Measurements from ENCODE around the gene SLIT3. TPM values are rescaled to one million over a fixed set of nuclear protein-coding genes. Genes with fewer than 3 reads are reported as not detected.

SLIT3 gene
- total RNA-seq, 1 donor from 2014 or later, result 5.0 TPM

DNA sequence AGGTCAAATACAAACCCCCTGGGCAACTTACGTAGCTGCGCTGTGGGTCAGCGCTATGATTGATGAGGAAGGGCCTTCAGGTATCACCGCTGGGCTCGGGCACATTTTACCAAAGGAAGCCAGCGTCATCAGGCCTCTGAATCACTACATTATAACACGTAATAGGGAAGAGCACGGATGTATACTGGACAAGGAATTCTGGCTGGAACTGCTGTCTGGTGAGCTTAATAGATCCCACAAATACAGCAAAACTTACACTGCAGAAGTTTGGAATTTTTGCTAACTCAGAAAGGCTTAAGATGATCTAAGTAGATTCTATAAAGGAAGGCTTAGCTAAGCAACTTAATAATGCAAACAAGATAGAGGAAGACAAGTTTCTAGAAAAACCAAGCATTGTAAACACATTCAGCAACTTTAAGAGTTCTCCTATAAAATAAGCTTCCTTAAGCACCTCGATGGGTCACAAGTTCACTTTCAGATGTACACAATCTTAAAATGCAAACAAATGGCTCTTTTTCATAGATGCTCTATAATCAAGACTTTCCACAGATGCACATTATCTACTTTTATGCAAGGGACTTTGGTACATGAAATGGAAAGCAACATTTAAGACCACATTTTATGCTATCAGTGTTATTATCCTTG lies 361.7 kb downstream of the SLIT3 start:
- DNase-seq (ENCODE audit: low read depth), result no peak
- TF ChIP-seq, protein P1, sequence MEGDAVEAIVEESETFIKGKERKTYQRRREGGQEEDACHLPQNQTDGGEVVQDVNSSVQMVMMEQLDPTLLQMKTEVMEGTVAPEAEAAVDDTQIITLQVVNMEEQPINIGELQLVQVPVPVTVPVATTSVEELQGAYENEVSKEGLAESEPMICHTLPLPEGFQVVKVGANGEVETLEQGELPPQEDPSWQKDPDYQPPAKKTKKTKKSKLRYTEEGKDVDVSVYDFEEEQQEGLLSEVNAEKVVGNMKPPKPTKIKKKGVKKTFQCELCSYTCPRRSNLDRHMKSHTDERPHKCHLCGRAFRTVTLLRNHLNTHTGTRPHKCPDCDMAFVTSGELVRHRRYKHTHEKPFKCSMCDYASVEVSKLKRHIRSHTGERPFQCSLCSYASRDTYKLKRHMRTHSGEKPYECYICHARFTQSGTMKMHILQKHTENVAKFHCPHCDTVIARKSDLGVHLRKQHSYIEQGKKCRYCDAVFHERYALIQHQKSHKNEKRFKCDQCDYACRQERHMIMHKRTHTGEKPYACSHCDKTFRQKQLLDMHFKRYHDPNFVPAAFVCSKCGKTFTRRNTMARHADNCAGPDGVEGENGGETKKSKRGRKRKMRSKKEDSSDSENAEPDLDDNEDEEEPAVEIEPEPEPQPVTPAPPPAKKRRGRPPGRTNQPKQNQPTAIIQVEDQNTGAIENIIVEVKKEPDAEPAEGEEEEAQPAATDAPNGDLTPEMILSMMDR (IDR thresholded peaks at IDR 0.05; ENCODE audit: insufficient read depth, low read length, poor library complexity, severe bottlenecking), result no peak
- Histone ChIP-seq H3K4me3 (ENCODE audit: low read depth, low read length) (no peak overlapping the region), H3K36me3 (ENCODE audit: control insufficient read depth, insufficient read depth, low read length) (no peaks in the 10 kb centered on the region), H3K27me3 (ENCODE audit: control insufficient read depth, insufficient read depth, low read length) (no peaks in the 10 kb centered on the region)

- Histone ChIP-seq H3K4me3 (ENCODE audit: low read depth, low read length) (no peak overlapping the region), H3K36me3 (ENCODE audit: control insufficient read depth, insufficient read depth, low read length) (no peaks in the 10 kb centered on the region), H3K27me3 (ENCODE audit: control insufficient read depth, insufficient read depth, low read length) (no peaks in the 10 kb centered on the region)
- TF ChIP-seq, protein P1 (IDR thresholded peaks at IDR 0.05; ENCODE audit: insufficient read depth, low read length, poor library complexity, severe bottlenecking), result no peak
- DNase-seq (ENCODE audit: low read depth), result no peak
These were observed 364.4 kb downstream of the SLIT3 start for GRCh38 chr5:168936511-168936910.

GRCh38 chr5:168935183-168935582 lies 365.8 kb downstream of the SLIT3 start:
- TF ChIP-seq, protein P1 (IDR thresholded peaks at IDR 0.05; ENCODE audit: insufficient read depth, low read length, poor library complexity, severe bottlenecking), result no peak
- no peak overlapping the region for H3K4me3 ChIP-seq (ENCODE audit: low read depth, low read length)
- DNase-seq (ENCODE audit: low read depth), result no peak
- H3K36me3 ChIP-seq (ENCODE audit: control insufficient read depth, insufficient read depth, low read length), result no peaks in the 10 kb centered on the region
- H3K27me3 ChIP-seq (ENCODE audit: control insufficient read depth, insufficient read depth, low read length), result no peaks in the 10 kb centered on the region

GRCh38 chr5:168934169-168934568 lies 366.8 kb downstream of the SLIT3 start:
- no peaks in the 10 kb centered on the region for H3K27me3 ChIP-seq (ENCODE audit: control insufficient read depth, insufficient read depth, low read length)
- TF ChIP-seq, protein P1 (IDR thresholded peaks at IDR 0.05; ENCODE audit: insufficient read depth, low read length, poor library complexity, severe bottlenecking), result no peak
- no peaks in the 10 kb centered on the region for H3K36me3 ChIP-seq (ENCODE audit: control insufficient read depth, insufficient read depth, low read length)
- peak; percentile 34 for DNase-seq (ENCODE audit: low read depth)
- no peak overlapping the region for H3K4me3 ChIP-seq (ENCODE audit: low read depth, low read length)

DNA sequence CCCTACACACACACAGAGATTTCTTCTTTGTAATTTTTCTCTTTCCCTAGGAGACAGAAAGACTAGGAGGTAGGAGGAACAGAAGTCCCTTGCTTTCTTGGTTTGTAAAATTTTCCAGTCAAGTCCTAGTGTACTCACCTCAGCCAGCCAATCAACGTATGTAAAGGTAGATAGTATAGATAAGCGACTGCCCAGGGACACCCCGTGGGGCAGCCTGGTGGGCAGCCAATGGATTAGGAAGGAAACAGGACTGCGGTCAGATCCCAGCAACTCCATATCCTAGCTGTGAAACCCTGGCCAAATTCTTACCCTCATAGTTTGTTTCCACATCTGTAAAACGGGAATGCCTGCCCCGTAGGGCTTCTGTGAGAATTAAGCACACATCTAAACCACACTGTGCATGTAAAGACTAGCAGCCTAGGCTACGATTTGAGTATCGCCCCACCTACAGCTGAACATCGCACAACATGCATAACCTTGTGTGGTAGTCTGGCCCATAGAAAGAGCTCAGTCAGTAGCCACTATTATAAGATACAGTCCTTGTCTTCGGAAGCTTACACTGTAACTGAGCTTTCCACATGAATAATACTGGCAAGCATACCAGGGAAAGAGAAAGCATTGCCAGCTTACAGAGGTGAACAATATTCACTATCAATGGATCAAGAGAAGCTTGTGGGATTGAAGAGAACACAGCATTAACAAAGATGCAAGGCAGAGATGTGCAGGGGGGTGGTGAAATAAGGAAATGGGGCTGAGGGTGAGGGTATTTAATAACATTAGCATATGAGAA lies 368.3 kb downstream of the SLIT3 start:
- Histone ChIP-seq H3K27me3 (ENCODE audit: control insufficient read depth, insufficient read depth, low read length) (no peaks in the 10 kb centered on the region), H3K4me3 (ENCODE audit: low read depth, low read length) (no peak overlapping the region), H3K36me3 (ENCODE audit: control insufficient read depth, insufficient read depth, low read length) (no peaks in the 10 kb centered on the region)
- TF ChIP-seq, protein P1 (IDR thresholded peaks at IDR 0.05; ENCODE audit: insufficient read depth, low read length, poor library complexity, severe bottlenecking), result no peak
- no peak for DNase-seq (ENCODE audit: low read depth)
